Measurements from ENCODE around the gene CCDC146. TPM values are rescaled to one million over a fixed set of nuclear protein-coding genes. Genes with fewer than 3 reads are reported as not detected.

CCDC146 gene
- total and polyA plus RNA-seq, 9 of the 15 experiments (the other 6 are each of a cell fraction or from before 2014, with no cell fraction given) = 0.10 to 0.98 (median 0.26) TPM; not detected in 1

GRCh38 chr7:77209479-77210139 lies 87.2 kb downstream of the CCDC146 start (continued):
- TF ChIP-seq ZNF445 (CRISPR knock-in tag; IDR thresholded peaks at IDR 0.05; ENCODE audit: low read depth) (no peak), ZNF197 (CRISPR knock-in tag; IDR thresholded peaks at IDR 0.05; ENCODE audit: low read depth) (no peak), ZFPM2 (CRISPR knock-in tag; IDR thresholded peaks at IDR 0.05) (no peak), TBP (optimal IDR thresholded peaks at IDR 0.05; ENCODE audit: low read depth, low read length) (no peak), NRF1 (conservative IDR thresholded peaks at IDR 0.05 in 1 of 2, IDR thresholded peaks at IDR 0.05 in 1 of 2) (no peak)

GRCh38 chr7:77216181-77216845 lies 93.9 kb downstream of the CCDC146 start:
- in situ Hi-C loops (cut with MboI) (no loop called here), intact Hi-C loops (cut with micrococcal nuclease) (no loop called here)
- H4K20me1 ChIP-seq (replicated peaks; ENCODE audit: control insufficient read depth, insufficient read depth, low read length) = no peaks in the 10 kb centered on the region
- H3K4me1 ChIP-seq (replicated peaks in 1 of 2; ENCODE audit: control insufficient read depth in 2 of 2, insufficient read depth in 2 of 2, low read length in 2 of 2) = no peaks in the 10 kb centered on the region
- no peaks in the 10 kb centered on the region for H3K9me1 ChIP-seq (ENCODE audit: control insufficient read depth, insufficient read depth, low read length)
- 0% methylated on average over 3 of the region's 3 CpGs for WGBS (ENCODE audit: insufficient coverage, low coverage, missing lambda C conversion rate)
- H2AFZ ChIP-seq (ENCODE audit: low read depth, low read length) = no peak overlapping the region
- ChIA-PET CTCF (ENCODE audit: low intra/inter-chr PET ratio) (no interaction called here), POLR2A (interaction anchor here (0.8 kb wide), 1 partner anchor 485 kb away, joined by 3 read pairs; no protein-coding TSS in a partner anchor)
- H3K27me3 ChIP-seq (ENCODE audit: control insufficient read depth in 2 of 2, insufficient read depth in 2 of 2, low read length in 2 of 2) = no peaks in the 10 kb centered on the region
- no peak overlapping the region for H3K27ac ChIP-seq (ENCODE audit: extremely low read depth, low read depth, low read length)
- H3K4me3 ChIP-seq = no peak overlapping the region
- H3K79me2 ChIP-seq (ENCODE audit: control insufficient read depth, insufficient read depth, low read length) = no peaks in the 10 kb centered on the region
- FAIRE-seq = no peak
- no peaks in the 10 kb centered on the region for H3K36me3 ChIP-seq (ENCODE audit: control insufficient read depth, insufficient read depth, low read length)
- no peak for ATAC-seq
- no peak for DNase-seq (ENCODE audit: extremely low read depth in 1 of 4, low spot score in 3 of 4)
- no TSS peak for BruUV-seq (replicated peaks)
- H3K9me3 ChIP-seq (replicated peaks; ENCODE audit: control insufficient read depth, insufficient read depth, low read depth, low read length) = peaks cover 1% of the 10 kb centered on the region; the same call in 1 of the 2 replicates
- H3K9ac ChIP-seq (ENCODE audit: insufficient read depth in 1 of 2, low read depth in 2 of 2, low read length in 2 of 2) = no peak overlapping the region
- H3K4me2 ChIP-seq (ENCODE audit: insufficient read depth, low read length) = no peak overlapping the region
- TF ChIP-seq POLR2AphosphoS2 (IDR thresholded peaks at IDR 0.05; ENCODE audit: low read length) (no peak), IRF1 (CRISPR knock-in tag; IDR thresholded peaks at IDR 0.05; ENCODE audit: borderline replicate concordance) (no peak), STAG1 (CRISPR knock-in tag; IDR thresholded peaks at IDR 0.05; ENCODE audit: borderline replicate concordance) (no peak), LARP7 (IDR thresholded peaks at IDR 0.05) (no peak), HDAC2 (IDR thresholded peaks at IDR 0.05) (no peak), WHSC1 (IDR thresholded peaks at IDR 0.05; ENCODE audit: low read length) (no peak), E2F6 (IDR thresholded peaks at IDR 0.05; ENCODE audit: borderline replicate concordance in 1 of 2, extremely low read depth in 1 of 2, insufficient read depth in 1 of 2, insufficient read length in 1 of 2, low read depth in 1 of 2, low read length in 1 of 2, poor library complexity in 1 of 2, severe bottlenecking in 1 of 2) (no peak), NR2F6 (CRISPR knock-in tag; IDR thresholded peaks at IDR 0.05) (no peak), ZNF274 (IDR thresholded peaks at IDR 0.05; ENCODE audit: borderline replicate concordance, low read depth, low read length) (no peak), CLOCK (CRISPR knock-in tag; IDR thresholded peaks at IDR 0.05; ENCODE audit: borderline replicate concordance) (no peak), NCOA2 (IDR thresholded peaks at IDR 0.05; ENCODE audit: partially characterized antibody in 2 of 2) (no peak)

Measured in K562 (cell line).